ENCODE results near the gene RAB3GAP1. TPM values are rescaled to one million over a fixed set of nuclear protein-coding genes. Genes with fewer than 3 reads are reported as not detected.

Gene RAB3GAP1
- total RNA-seq, 1 donor from 2014 or later: 37.3 TPM

- Mint-ChIP-seq H3K27me3 (ENCODE audit: low read depth) (no peaks in the 10 kb centered on the region), H3K4me1 (peaks cover 5% of the 10 kb centered on the region), H3K36me3 (peaks cover 35% of the 10 kb centered on the region), H3K27ac (no peak overlapping the region), H3K9me3 (no peaks in the 10 kb centered on the region), H3K4me3 (no peak overlapping the region)
- no peak for TF ChIP-seq CTCF (IDR thresholded peaks at IDR 0.05; ENCODE audit: unreplicated experiment)
- DNase-seq (ENCODE audit: low spot score in 2 of 2, unreplicated experiment in 2 of 2): no peak
These were observed 98.6 kb downstream of the RAB3GAP1 start for GRCh38 chr2:135150725-135151124.

- no peaks in the 10 kb centered on the region for H3K27me3 Mint-ChIP-seq (ENCODE audit: low read depth)
- TF ChIP-seq CTCF (IDR thresholded peaks at IDR 0.05; ENCODE audit: unreplicated experiment): no peak
- peaks cover 38% of the 10 kb centered on the region for H3K36me3 Mint-ChIP-seq
- DNase-seq (ENCODE audit: low spot score in 2 of 2, unreplicated experiment in 2 of 2): no peak
- H3K27ac Mint-ChIP-seq: no peak overlapping the region
- no peak overlapping the region for H3K4me3 Mint-ChIP-seq
- no peaks in the 10 kb centered on the region for H3K9me3 Mint-ChIP-seq
- peaks cover 5% of the 10 kb centered on the region for H3K4me1 Mint-ChIP-seq
These were observed 99.5 kb downstream of the RAB3GAP1 start for GRCh38 chr2:135151615-135152014.

- Mint-ChIP-seq H3K9me3 (no peaks in the 10 kb centered on the region), H3K36me3 (peaks cover 41% of the 10 kb centered on the region), H3K27ac (no peak overlapping the region), H3K27me3 (ENCODE audit: low read depth) (no peaks in the 10 kb centered on the region), H3K4me3 (no peak overlapping the region), H3K4me1 (peaks cover 5% of the 10 kb centered on the region)
- no peak for TF ChIP-seq CTCF (IDR thresholded peaks at IDR 0.05; ENCODE audit: unreplicated experiment)
- DNase-seq (ENCODE audit: low spot score in 2 of 2, unreplicated experiment in 2 of 2): no peak
These were observed 100.3 kb downstream of the RAB3GAP1 start for GRCh38 chr2:135152361-135152760.

GRCh38 chr2:135154962-135155361, 102.9 kb downstream of the RAB3GAP1 start:
- Mint-ChIP-seq H3K27ac (no peak overlapping the region), H3K36me3 (peaks cover 59% of the 10 kb centered on the region), H3K27me3 (ENCODE audit: low read depth) (no peaks in the 10 kb centered on the region)

GRCh38 chr2:135157856-135158255, 105.8 kb downstream of the RAB3GAP1 start:
- peaks cover 53% of the 10 kb centered on the region for H3K36me3 Mint-ChIP-seq
- no peaks in the 10 kb centered on the region for H3K27me3 Mint-ChIP-seq (ENCODE audit: low read depth)
- no peaks in the 10 kb centered on the region for H3K4me1 Mint-ChIP-seq
- no peak overlapping the region for H3K27ac Mint-ChIP-seq
- TF ChIP-seq CTCF (IDR thresholded peaks at IDR 0.05; ENCODE audit: unreplicated experiment): no peak
- no peaks in the 10 kb centered on the region for H3K9me3 Mint-ChIP-seq
- no peak for DNase-seq (ENCODE audit: low spot score in 2 of 2, unreplicated experiment in 2 of 2)
- H3K4me3 Mint-ChIP-seq: no peak overlapping the region

More at GRCh38 chr2:135154962-135155361, 102.9 kb downstream of the RAB3GAP1 start:
- no peak for TF ChIP-seq CTCF (IDR thresholded peaks at IDR 0.05; ENCODE audit: unreplicated experiment)
- peaks cover 5% of the 10 kb centered on the region for H3K4me1 Mint-ChIP-seq
- DNase-seq (ENCODE audit: low spot score in 2 of 2, unreplicated experiment in 2 of 2): no peak
- H3K9me3 Mint-ChIP-seq: no peaks in the 10 kb centered on the region
- H3K4me3 Mint-ChIP-seq: no peak overlapping the region

GRCh38 chr2:135159191-135159590, 107.1 kb downstream of the RAB3GAP1 start:
- Mint-ChIP-seq H3K4me1 (no peaks in the 10 kb centered on the region), H3K27me3 (ENCODE audit: low read depth) (no peaks in the 10 kb centered on the region), H3K9me3 (no peaks in the 10 kb centered on the region), H3K27ac (no peak overlapping the region), H3K36me3 (peaks cover 48% of the 10 kb centered on the region), H3K4me3 (no peak overlapping the region)
- no peak for TF ChIP-seq CTCF (IDR thresholded peaks at IDR 0.05; ENCODE audit: unreplicated experiment)
- no peak for DNase-seq (ENCODE audit: low spot score in 2 of 2, unreplicated experiment in 2 of 2)

Data from mesothelial cell of epicardium (in vitro differentiated cells).